ENCODE results near the gene TK2.
A peak's percentile ranks its signal among the peaks of the same experiment; 100 is the strongest.

The TK2 gene

GRCh38 chr16:66521252-66521713, 28.6 kb downstream of the TK2 start:
- in situ Hi-C loops (cut with HindIII; ENCODE audit: low sequenced_read_pairs), result no loop called here
- no peak for DNase-seq (ENCODE audit: low read depth, low spot score)
- no peak overlapping the region for H3K4me3 ChIP-seq (ENCODE audit: low read depth, low read length)
- TF ChIP-seq CTCF (IDR thresholded peaks at IDR 0.05; ENCODE audit: low read depth, low read length), result no peak

GRCh38 chr16:66520406-66521170, 29.3 kb downstream of the TK2 start:
- H3K4me3 ChIP-seq (ENCODE audit: low read depth, low read length), result no peak overlapping the region
- in situ Hi-C loops (cut with HindIII; ENCODE audit: low sequenced_read_pairs), result no loop called here
- DNase-seq (ENCODE audit: low read depth, low spot score), result no peak
- no peak for TF ChIP-seq CTCF (IDR thresholded peaks at IDR 0.05; ENCODE audit: low read depth, low read length)

- in situ Hi-C loops (cut with HindIII; ENCODE audit: low sequenced_read_pairs), result no loop called here
- no peak for DNase-seq (ENCODE audit: low read depth, low spot score)
- TF ChIP-seq CTCF (IDR thresholded peaks at IDR 0.05; ENCODE audit: low read depth, low read length), result no peak
- H3K4me3 ChIP-seq (ENCODE audit: low read depth, low read length), result no peak overlapping the region
Measured at GRCh38 chr16:66519482-66520373, 30.2 kb downstream of the TK2 start.

GRCh38 chr16:66517586-66518263, 32.2 kb downstream of the TK2 start:
- no peak for DNase-seq (ENCODE audit: low read depth, low spot score)
- in situ Hi-C loops (cut with HindIII; ENCODE audit: low sequenced_read_pairs), result no loop called here
- TF ChIP-seq CTCF (IDR thresholded peaks at IDR 0.05; ENCODE audit: low read depth, low read length), result no peak
- no peak overlapping the region for H3K4me3 ChIP-seq (ENCODE audit: low read depth, low read length)

GRCh38 chr16:66516808-66517585, 32.9 kb downstream of the TK2 start:
- DNase-seq (ENCODE audit: low read depth, low spot score), result peak; percentile 98
- TF ChIP-seq CTCF (IDR thresholded peaks at IDR 0.05; ENCODE audit: low read depth, low read length), result no peak
- H3K4me3 ChIP-seq (ENCODE audit: low read depth, low read length), result no peak overlapping the region
- in situ Hi-C loops (cut with HindIII; ENCODE audit: low sequenced_read_pairs), result no loop called here

GRCh38 chr16:66516509-66516807, 33.5 kb downstream of the TK2 start:
- TF ChIP-seq CTCF (IDR thresholded peaks at IDR 0.05; ENCODE audit: low read depth, low read length), result no peak
- H3K4me3 ChIP-seq (ENCODE audit: low read depth, low read length), result no peak overlapping the region
- no peak for DNase-seq (ENCODE audit: low read depth, low spot score)
- in situ Hi-C loops (cut with HindIII; ENCODE audit: low sequenced_read_pairs), result no loop called here
